NCI-H446 (cell line): ENCODE measurements around the gene MYBPC3.
"Not testable (repeated sequence)": the region's sequence is repeated elsewhere in the genome, so short reads cannot be mapped to it uniquely, and the experiment has no call there.

ENCODE experiments used
- DNase-seq, 2 experiments: peaks; one replicate each; lab custom pipeline; 2025; lab: John Stamatoyannopoulos, UW

Gene MYBPC3

GRCh38 chr11:47338396-47339241 is 13.9 kb downstream of the MYBPC3 start:
- DNase-seq: no peak

GRCh38 chr11:47337229-47337924 is 15.1 kb downstream of the MYBPC3 start:
- DNase-seq: no peak

GRCh38 chr11:47336595-47336994 is 15.9 kb downstream of the MYBPC3 start:
- DNase-seq: no peak

- no peak for DNase-seq
Measured at GRCh38 chr11:47335733-47336132, 16.8 kb downstream of the MYBPC3 start.

- DNase-seq: not testable (repeated sequence)
Measured at GRCh38 chr11:47334699-47335411, 17.6 kb downstream of the MYBPC3 start.

GRCh38 chr11:47333886-47334443 is 18.5 kb downstream of the MYBPC3 start:
- no peak for DNase-seq

GRCh38 chr11:47333526-47333845 is 19.0 kb downstream of the MYBPC3 start:
- no peak for DNase-seq

GRCh38 chr11:47332791-47333525 is 19.5 kb downstream of the MYBPC3 start:
- no peak for DNase-seq

- no peak for DNase-seq
Measured at GRCh38 chr11:47332303-47332711, 20.2 kb downstream of the MYBPC3 start.

- no peak for DNase-seq
Measured at GRCh38 chr11:47331454-47332302, 20.8 kb downstream of the MYBPC3 start.

- DNase-seq: no peak
Measured at GRCh38 chr11:47329987-47330931, 22.2 kb downstream of the MYBPC3 start.

- DNase-seq: no peak
Measured at GRCh38 chr11:47329431-47329986, 23.0 kb downstream of the MYBPC3 start.

- DNase-seq: no peak
Measured at GRCh38 chr11:47328449-47329390, 23.8 kb downstream of the MYBPC3 start.

- no peak for DNase-seq
Measured at GRCh38 chr11:47327949-47328348, 24.6 kb downstream of the MYBPC3 start.

GRCh38 chr11:47327025-47327424 is 25.5 kb downstream of the MYBPC3 start:
- DNase-seq: no peak

GRCh38 chr11:47326198-47326597 is 26.3 kb downstream of the MYBPC3 start:
- DNase-seq: no peak

- DNase-seq: no peak
Measured at GRCh38 chr11:47325271-47326041, 27.0 kb downstream of the MYBPC3 start.
